GM19240 (cell line): Measurements from ENCODE around the gene CXorf65.

Source experiments
- DNase-seq: peaks from one replicate; pipeline ENCODE4 v3.0.0; 2011; ENCODE audit warnings: low spot score; ENCODE audit not compliant: insufficient read length

The CXorf65 gene

DNA sequence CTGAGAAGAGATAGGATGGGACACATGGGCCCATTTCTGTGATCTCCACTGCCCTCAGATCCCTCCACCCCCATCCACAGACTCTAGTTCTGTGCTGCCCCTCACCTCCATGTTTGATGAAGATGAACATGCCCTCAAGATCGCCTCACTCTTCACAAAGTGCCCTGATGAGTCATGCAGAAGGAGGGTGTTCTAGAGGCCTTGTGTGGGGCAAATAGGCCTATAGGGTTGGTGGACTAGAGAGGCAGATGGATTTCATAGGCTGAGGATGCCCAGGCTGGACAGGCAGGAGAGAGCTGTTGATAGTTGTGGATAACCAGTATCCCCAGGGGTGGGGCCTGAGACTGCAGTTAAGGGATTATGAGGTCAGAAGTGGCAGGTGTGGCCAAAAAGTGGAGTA, at the start of gene CXorf65:
CXorf65 (minus strand) TSS at position 314 of the 400 bp plus-strand sequence; CDS start at position 130, 184 bp downstream.
- no peak for DNase-seq

DNA sequence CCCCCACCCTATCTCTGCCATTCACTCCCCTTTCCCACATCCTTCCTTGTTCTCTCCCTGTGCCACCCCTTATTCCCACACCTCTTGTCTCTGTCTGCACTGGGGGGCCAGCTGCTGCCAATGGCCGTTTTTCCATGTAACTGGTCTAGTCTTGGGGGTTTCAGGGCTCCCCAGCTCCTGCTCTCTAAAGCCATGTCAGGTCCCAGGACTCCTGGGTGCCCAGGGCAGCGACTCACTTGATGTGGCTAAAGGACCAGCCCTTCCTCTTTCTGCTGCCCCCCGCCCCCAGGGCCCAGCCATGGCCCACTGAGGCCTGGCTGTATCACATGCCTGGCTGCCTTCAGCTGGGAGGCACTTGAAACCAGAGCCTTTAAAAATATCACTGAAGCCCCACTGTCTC, 48.1 kb upstream of the CXorf65 start:
- DNase-seq, result no peak

DNA sequence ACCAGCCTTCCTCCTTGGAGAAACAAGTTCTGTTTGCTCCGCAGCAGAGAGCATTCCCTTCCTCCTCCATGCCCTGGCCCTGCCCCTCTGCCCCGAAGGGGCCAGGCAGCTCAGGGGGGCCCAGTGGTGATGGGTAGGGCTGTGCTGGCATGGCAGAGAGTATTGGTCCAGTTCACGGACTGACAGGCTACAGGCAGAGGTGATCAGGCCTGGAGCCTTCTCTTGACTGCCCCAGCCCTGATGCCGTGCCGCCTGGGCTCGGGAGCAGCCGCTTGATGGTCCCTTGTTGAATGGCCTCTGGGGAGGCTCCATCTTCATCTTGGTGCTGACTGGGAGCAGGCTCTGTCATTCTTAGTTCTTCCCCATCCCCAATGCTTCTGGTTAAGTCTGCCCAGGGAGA, 47.7 kb upstream of the CXorf65 start:
- no peak for DNase-seq

DNA sequence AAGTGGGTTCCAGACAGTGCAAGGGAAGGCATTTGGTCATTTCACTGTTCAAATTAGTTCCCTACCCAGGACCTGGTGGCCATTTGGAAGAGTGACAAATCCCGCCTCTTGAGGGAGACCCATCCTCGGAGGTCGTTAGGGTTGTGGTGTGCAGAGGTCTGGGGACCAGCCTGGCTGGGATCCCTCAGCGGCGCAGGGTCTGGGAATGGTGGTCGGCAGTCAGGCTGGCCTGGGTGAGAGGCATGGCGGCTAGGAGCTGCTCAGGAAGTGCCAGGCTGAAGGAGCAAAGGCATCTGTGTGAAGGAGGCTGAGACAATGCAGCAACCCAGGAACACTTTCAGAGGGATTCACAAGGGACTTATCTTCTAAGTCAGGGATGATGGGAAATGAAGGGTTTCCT, 44.8 kb upstream of the CXorf65 start:
- no peak for DNase-seq

DNA sequence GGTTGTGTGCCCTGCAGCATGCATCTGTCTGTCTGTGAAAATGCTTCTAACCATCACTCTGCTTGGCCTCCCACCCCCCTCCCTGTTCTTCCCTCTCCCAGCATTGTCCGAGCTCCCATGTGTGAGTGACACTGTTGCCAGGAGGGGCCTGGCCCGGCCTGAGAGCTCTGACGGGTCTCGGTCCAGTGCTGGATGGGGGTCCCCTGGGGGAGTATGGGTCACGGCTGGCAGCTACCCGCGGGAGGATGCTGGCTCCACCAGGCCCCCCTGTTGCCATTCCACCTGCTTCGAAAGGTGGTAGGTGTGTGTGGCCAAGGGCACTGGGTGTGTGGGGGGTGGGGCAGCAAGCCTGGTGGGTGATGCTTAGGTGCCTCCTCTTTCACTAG, 41.7 kb upstream of the CXorf65 start:
- DNase-seq, result no peak

DNA sequence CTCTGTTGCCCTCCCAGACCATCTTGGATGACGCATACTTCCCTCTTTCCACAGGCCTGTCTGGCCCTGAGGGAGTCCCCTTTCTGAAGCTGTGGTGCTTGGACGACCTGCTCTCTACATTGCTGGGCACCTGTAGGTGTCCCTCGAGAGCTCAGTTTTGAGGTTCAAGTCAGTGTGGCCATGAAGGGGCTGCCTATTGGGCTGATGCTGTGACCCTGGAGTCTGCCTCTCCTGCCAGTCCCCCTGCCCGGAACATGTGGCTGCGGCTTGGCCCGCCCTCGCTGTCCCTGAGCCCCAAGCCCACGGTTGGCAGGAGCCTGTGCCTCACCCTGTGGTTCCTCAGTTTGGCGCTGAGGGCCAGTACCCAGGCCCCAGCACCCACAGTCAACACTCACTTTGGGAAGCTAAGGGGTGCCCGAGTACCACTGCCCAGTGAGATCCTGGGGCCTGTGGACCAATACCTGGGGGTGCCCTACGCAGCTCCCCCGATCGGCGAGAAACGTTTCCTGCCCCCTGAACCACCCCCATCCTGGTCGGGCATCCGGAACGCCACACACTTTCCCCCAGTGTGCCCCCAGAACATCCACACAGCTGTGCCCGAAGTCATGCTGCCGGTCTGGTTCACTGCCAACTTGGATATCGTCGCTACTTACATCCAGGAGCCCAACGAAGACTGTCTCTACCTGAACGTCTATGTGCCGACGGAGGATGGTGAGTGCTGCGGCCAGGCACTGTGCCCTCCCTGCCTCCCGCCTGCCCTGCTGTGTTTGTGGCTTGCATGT, 41.1 kb upstream of the CXorf65 start:
- DNase-seq, result no peak

DNA sequence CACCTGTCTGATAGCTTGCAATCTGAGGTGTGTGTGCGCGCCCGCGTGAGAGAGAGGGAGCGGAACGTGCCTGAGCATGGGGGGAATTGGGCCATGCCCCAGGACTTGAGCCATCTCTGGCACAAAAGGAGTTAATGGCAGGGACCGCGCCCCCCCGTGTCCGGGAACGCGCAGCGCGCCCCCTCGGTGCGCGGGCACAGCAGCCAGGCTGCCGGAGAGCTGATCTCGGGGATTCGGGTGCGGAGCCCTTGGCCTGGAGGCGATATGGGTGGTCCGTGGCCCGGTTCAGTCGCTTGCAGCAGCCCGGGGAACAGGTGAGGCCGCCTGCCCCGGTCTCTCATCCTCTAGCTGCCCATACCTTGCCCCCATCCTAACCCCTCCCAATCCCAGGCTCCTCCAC, 38.1 kb upstream of the CXorf65 start, which contains the start of gene NLGN3:
NLGN3 (plus strand) TSS at position 191 of the 400 bp plus-strand sequence. CDS start 2,909 bp downstream, outside the sequence.
- no peak for DNase-seq

DNA sequence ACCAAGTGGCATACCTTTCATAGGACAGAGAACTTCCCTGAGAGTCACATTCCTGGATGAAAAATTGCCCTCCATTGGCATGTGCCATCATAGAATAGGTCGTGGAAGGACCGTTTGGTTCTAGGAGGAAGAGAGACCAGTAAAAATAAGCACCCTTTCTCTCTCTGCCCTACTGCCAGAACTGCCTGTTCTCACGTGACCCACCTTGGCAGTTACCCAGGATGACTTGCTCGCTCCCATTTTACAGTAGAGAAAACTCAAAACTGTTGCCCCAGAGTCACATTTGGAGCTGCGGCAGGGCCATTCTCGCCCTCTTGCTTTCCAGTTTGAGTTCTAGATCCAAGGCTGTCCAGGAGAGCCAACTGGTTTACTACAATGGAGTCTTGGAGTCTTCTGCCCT, 37.0 kb upstream of the CXorf65 start:
- DNase-seq, result no peak

DNA sequence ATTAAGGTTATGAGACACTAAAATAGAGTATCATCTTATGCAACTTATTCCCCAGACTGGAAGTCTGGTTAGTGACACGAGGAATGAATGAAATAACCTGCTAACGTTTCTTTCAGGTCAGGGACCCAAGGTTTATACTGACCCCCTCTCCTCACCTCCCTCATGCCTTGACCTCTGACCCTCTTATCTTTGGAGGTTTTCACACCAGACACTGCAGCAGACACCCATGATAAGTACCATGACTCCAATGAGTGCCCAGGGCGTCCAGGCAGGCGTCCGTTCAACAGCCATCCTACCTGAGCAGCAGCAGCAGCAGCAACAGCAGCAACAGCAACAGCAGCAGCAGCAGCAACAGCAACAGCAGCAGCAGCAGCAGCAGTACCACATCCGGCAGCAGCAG, 33.9 kb upstream of the CXorf65 start:
- DNase-seq, result no peak

DNA sequence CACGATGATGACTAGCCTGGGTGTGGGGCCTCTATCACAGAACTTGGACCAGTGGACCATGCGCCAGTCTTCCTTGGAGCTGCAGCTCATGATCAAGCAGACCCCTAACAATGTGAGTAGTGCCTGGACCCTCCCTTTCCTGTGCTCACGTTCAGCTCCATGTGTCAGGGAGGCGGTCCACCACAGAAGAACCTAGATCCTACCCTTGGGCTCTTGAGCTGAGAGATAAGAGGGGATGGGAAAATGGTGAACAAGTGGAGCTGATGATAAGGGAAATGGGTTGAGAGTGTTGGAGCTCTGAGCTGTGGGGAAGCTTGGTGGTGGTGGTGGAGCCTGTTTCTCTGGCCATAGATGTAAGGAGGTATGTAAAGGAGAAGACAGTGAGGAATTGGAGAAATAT, 25.0 kb upstream of the CXorf65 start:
- no peak for DNase-seq

DNA sequence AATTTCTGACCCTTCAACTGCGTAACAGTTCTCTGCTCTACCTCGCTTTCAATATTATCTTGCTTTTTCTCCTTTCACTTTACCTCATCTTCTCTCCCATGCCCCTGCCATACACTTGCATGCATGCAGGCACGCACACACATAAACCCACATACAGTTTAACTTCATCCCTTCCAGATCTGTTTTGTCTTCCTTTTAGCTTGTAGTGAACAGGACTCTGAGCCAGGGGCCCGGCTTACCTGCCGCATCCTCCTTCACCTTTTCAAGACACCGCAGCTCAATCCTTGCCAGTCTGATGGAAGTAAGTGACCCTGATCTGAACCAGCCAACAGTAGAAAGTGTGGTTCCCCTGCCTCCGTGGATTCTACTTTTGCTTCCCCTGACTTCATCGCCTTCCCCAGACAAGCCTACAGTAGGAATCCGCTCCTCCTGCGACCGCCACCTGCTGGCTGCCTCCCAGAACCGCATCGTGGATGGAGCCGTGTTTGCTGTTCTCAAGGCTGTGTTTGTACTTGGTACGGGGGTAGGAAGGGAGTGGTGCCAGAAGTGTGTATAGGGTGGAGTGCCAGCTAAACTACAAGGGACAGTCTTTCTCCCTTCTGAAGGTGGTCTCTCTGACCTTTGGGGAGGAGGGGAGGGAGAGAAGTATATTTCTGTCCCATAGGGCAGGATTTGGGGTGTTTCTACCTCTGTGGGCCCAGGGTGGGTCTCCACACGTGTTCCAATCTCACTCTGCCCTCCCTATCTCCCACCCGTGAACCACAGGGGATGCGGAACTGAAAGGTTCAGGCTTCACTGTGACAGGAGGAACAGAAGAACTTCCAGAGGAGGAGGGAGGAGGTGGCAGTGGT, 22.6 kb upstream of the CXorf65 start:
- DNase-seq, result peak; percentile 72

DNA sequence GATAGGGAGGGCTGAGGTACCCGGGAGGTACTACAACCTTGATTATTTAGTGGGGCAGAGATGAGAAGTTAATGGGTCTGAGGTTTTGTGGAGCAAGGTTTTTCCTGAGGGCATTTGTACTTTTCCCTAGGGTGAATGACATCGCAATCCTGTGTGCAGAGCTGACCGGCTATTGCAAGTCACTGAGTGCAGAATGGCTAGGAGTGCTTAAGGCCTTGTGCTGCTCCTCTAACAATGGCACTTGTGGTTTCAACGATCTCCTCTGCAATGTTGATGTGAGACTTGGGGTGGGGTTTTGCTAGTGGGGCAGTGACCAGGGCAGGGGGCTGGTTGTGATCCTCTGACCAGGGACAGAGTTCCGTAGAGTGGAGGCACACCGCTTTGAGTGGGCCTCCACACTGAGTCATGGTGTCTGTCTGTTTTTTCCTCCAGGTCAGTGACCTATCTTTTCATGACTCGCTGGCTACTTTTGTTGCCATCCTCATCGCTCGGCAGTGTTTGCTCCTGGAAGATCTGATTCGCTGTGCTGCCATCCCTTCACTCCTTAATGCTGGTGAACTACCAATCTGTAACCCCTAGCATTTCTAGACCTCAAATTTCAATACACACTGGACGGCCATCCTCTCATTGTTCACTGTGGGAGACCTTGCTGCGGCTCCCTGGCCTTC, 21.8 kb upstream of the CXorf65 start:
- no peak for DNase-seq

DNA sequence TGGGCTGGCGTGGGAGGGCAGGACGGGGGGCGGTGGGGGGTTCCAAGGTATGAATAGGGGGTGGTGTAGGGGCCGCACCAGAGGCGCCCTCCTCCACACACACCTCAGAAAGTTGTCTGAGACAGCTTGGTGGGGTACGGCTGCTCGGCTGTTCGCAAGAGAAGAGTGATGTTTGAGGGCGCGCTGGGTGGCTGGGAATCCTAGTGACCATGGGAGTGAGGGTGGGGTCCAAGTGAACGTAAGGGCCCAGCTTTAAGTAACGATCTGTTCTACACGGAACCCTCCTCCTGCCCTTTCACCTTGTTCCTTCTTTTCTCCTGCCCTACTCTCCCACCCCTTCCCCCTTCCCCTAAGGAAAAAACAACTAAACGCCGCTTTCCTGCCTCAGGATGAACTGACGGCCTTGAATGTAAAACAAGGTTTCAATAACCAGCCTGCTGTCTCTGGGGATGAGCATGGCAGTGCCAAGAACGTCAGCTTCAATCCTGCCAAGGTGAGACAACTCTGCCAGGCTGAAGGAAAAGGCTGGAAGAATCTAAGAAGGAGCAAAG, 12.5 kb upstream of the CXorf65 start:
- DNase-seq, result no peak

DNA sequence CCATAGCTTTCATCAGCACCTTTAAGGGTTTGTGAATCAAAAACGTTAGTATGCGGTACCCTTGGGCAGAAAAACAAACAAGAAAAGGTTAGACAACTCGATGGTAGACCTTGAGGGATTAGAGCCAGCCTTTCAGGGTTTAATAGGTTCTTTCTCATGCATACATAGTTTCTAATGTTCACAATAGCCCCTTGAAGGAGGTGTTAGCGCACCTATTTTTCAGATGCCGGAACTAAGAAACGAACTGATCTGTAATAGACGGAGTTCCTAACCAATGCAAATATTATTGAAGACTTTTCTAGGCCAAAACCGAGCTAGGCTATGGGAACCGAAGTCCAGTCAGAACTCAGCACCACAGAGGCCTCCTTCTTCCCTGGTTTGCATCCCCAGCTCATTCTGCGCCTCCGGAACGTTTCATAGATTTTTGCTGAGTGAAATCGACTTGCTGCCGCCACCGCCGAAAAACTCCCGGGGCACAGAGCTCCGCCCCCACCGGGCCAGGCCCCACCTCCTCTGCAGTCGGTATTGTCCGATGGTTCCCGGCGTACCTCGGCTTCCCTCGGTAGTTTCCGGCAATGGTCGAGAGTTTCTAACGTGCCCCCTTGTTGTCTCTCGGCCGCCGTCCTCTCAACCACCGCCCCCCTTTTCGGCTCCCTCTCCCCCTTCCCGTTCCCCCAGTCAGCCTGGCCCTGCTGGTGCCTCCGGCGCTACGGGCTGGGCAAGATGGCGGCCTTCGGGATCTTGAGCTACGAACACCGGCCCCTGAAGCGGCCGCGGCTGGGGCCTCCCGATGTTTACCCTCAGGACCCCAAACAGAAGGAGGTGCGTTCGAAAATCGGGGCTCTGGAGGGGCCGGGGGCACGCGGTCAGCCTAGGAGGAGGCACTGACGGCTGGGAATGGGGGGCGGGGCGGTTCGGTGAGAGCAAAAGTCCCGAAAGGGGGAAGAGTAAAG, 11.8 kb upstream of the CXorf65 start, which contains the start of gene MED12:
MED12 (plus strand) TSS at position 565 of the 953 bp plus-strand sequence; CDS start at position 724, 159 bp downstream.
- peak; percentile 55 for DNase-seq

DNA sequence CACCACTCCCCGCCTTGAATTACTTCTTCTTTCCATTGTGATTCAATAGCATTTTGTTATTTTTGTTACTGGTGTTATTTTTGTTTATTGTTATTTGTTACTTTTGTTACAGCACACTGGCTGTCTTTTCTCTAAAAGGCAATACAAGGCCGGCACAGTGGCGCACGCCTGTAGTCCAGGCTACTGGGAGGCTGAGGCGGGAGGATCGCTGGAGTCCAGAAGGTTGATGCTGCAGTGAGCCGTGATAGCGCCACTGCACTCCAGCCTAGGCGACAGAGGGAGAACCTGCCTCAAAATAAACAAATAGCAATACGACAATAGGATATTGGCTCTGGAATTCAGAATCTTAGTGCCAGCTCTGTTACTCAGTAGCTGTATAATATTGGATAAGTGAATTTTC, 10.8 kb upstream of the CXorf65 start:
- DNase-seq, result no peak

DNA sequence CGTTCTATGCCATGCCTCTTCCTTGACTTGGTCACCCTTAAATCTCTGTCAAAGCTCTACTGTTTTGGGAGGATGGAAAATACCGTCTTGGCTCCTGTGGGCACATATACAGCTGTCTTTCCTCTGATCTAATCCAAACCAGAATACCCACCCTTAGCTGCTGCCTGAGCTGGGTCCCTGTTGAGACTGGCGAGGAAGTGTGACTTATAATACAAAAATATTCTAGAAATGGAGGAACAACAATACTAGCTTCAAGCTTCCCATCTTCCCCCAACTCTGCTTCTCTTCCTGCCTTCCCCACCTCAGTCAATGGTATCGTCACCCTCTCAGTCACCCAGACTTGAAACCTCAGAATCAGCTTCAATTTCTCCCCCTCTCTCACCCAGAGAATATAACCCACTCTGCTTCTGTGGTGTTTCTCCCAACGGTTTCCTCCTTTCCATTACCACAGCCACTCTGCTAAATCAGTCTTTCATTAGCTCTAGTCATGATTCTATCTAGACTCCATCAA, 5.4 kb upstream of the CXorf65 start:
- DNase-seq, result no peak

DNA sequence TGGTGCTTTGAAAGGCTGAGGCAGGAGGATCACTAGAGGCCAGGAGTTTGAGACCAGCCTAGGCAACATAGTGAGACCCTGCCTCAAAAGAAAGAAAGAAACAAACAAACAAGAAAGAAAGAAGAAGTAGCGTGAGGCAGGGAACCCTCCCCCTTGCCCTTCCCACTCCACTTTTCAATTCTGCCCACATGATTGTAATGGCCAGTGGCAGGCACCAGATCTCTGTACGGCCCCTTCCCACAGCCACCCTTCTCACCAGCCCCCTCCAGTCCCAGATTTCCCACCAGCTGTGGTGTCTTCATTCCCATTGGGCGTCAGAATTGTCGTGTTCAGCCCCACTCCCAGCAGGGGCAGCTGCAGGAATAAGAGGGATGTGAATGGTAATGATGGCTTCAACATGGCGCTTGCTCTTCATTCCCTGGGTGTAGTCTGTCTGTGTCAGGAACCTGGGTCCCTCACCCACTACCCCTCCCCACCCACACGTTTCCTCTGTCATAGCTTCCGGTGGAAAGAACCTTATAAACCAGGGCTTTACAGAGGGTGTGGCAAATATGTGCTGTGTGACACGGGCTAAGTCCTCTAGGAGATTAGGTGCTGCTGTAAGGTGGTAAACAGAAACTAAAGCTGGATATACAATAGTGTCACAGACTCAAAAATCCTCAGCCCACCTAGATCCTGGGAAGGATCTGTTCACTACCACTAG, 4.8 kb upstream of the CXorf65 start, which contains the start of gene IL2RG:
IL2RG (minus strand) TSS at position 437 of the 703 bp plus-strand sequence; CDS start at position 399, 38 bp downstream.
- no peak for DNase-seq

DNA sequence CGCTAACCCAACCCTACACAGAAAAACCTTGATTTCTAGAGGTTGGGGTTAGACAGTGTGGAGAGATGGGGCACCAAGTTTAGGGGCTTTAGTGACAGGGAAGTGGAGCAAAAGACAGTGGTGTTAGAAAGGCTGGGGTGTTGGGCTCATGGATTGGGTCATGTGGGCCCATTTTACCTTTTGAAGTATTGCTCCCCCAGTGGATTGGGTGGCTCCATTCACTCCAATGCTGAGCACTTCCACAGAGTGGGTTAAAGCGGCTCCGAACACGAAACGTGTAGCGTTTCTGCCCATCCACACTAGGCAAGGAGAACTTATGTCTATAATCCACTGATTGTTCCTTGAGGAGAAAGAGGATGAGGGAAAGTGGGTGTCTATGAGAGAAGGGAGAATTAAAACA, 2.5 kb upstream of the CXorf65 start:
- DNase-seq, result no peak

DNA sequence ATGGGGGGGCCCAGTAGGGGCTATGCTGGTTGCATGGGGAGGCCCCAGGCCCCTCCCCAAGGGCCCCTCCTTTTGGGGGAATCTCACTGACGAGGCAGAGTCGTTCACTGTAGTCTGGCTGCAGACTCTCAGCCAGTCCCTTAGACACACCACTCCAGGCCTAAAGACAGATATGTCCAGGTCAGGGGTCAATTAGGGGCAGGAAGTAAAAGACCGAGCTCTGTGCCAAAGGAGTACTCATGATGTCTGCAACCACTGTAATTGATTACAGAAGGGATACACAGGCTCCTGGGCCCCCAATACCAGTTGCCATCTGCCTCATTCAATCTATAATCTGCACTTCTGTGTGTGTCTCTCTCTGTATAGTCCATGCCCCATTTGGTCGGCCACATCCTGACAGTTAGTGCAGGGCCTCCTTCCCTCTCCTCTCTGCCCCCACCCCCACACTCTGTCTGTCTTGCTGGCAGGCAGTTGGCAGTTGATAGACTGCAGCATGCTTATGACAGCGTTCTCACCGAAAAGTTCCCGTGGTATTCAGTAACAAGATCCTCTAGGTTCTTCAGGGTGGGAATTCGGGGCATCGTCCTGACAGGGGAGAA, 1.3 kb upstream of the CXorf65 start:
- no peak for DNase-seq
